IMR-90 (cell line): ENCODE results near the gene RASSF7.

Source experiments
- BHLHE40 ChIP-seq: fragments of 150-350 bp; IDR thresholded peaks from 2 replicates; pipeline ENCODE4 v1.6.1; 2016; ENCODE audit warnings: mild to moderate bottlenecking, low read depth, low read length
- CEBPB ChIP-seq: IDR thresholded peaks from 2 replicates; pipeline ENCODE4 v1.6.1; 2012; ENCODE audit warnings: low read depth, low read length, improper control_type of control experiment
- MAFK ChIP-seq: IDR thresholded peaks from 2 replicates; pipeline ENCODE4 v1.6.1; 2012; ENCODE audit warnings: low read depth, low read length, improper control_type of control experiment
- POLR2A ChIP-seq: IDR thresholded peaks from 2 replicates; pipeline ENCODE4 v1.6.1; 2012; ENCODE audit warnings: mild to moderate bottlenecking, low read depth, low read length
- SMC3 ChIP-seq: fragments of 150-350 bp; IDR thresholded peaks from 2 replicates; pipeline ENCODE4 v1.6.1; 2016; ENCODE audit warnings: low read depth, mild to moderate bottlenecking, antibody characterized with exemption, low read length, moderate library complexity
- TF ChIP-seq, protein P1 (sequence below): conservative IDR thresholded peaks from 2 replicates; pipeline ENCODE4 v1.5.1; 2012; ENCODE audit warnings: mild to moderate bottlenecking, low read depth, low read length, improper control_type of control experiment

DNA sequence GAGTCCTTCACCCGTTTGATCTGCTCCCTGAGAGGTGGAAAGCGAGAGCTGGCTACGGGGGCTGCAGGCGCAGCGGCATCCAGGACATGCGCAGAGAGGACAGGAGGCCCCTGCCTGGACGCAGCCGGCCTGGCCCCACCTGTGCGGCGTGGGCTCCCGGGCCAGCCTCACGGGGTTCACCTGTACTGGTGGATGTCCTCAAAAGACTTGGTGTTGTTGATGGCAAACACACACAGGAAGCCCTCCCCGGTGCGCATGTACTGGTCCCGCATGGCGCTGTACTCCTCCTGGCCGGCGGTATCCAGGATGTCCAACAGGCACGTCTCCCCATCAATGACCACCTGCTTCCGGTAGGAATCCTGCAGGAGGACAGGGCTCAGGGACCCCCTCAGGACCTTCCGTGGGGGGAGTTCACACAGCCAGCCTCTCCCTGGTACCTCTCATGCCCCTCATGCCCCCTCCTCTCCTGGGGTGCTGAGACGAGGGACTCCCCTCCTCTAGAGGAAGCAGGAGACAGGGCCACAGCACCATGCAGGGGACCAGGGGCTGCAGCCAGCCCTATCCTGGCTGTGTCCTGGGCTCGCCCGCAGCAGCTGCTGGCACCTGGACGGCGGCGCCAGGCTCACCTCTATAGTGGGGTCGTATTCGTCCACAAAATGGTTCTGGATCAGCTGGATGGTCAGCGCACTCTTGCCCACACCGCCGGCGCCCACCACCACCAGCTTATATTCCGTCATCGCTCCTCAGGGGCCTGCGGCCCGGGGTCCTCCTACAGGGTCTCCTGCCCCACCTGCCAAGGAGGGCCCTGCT lies 27.0 kb upstream of the RASSF7 start:
- TF ChIP-seq BHLHE40 (no peak), POLR2A (no peak), CEBPB (no peak), MAFK (no peak), SMC3 (no peak)
- TF ChIP-seq, protein P1, sequence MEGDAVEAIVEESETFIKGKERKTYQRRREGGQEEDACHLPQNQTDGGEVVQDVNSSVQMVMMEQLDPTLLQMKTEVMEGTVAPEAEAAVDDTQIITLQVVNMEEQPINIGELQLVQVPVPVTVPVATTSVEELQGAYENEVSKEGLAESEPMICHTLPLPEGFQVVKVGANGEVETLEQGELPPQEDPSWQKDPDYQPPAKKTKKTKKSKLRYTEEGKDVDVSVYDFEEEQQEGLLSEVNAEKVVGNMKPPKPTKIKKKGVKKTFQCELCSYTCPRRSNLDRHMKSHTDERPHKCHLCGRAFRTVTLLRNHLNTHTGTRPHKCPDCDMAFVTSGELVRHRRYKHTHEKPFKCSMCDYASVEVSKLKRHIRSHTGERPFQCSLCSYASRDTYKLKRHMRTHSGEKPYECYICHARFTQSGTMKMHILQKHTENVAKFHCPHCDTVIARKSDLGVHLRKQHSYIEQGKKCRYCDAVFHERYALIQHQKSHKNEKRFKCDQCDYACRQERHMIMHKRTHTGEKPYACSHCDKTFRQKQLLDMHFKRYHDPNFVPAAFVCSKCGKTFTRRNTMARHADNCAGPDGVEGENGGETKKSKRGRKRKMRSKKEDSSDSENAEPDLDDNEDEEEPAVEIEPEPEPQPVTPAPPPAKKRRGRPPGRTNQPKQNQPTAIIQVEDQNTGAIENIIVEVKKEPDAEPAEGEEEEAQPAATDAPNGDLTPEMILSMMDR: no peak
